HG03064 (cell line): ENCODE data around the gene DCXR.

Source experiments
- ATAC-seq: cut with Tn5 transposase; IDR thresholded peaks from one replicate; pipeline ENCODE4 v1.9.1; 2021; ENCODE audit warnings: low read depth; ENCODE audit not compliant: unreplicated experiment

The DCXR gene

DNA sequence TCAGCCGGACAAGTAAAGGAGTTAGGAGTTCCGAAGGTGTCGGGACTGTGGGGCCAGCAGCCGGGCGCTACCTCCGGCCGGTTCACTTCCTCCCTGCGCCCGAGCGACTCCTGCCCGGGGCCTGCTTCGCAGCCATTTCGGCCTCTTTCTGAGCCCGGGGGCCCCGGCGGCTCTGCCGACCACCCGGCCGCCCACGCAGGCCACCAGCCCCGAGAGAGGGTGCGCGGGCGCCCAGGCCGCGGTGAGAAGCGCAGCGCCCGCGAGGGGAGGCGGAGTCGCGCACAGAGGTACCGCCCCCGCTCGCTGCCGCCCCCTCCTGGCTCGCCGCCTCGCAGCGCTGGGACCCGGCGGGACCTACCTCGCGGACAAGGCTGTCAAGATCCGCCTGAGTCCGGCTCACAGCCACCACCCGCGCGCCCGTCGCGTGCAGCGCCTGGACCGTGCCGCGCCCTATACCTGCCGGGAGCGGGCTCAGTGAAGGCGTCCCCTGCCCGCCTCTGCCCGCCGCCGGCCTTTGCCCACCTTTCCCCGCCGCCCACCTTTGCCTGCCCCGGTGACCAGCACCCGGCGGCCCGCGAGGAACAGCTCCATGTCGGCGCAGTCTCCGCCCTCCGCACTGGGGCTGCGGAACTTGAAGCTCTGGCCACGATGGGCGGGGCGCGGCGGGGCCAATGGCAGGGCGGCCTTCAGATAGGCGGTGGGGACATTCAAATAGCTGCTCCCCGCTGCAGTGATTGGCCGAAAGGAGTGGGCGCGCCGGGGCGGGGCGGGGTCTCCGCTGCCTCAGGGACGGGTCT is at the start of gene DCXR:
TSS of gene DCXR (minus strand) at position 606 of the 797 bp plus-strand sequence. CDS start at position 591, 15 bp downstream.
- peak; percentile 78 for ATAC-seq

DNA sequence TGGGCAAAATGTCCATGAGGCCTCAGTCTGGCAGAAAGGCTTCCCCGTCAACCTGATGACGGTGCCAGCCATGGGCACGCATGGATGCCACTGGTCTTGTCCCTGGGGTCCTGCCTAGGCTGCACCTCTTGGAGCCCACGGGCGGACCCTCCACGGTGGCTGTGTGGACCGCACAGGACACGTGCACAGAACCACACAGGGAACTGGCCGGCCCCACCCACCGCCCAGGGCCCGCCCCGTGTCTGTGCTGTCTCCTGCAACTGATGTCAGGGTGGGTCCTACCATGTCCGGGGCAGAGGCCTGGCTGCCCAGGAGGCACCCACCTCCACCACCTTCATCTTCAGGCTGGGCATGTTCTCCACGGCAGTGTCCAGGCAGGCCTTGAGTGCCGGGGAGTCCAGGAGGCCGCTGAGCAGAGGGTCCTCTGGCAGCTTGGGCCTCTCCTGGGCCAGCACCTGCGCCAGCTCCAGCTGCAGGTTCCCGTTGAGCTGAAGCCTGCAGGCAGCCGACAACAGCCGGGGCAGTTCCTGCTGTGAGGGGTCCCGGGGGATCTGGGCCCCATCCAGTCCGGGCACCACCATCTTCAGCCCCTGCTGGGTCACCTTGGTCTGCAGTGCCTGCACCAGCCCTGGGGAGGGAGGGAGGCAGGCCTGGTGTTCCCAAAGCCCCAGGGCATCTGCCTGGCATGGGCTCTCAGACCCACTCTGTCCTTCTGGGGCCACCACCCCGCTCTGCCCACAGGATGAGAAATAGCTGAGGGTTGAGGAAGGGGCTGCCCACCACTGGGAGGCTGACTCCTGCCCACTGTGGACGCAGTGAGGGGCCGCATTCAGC is 48.7 kb upstream of the DCXR start:
- no peak for ATAC-seq

GRCh38 chr17:82085031-82085861 is 47.7 kb upstream of the DCXR start:
- no peak for ATAC-seq

DNA sequence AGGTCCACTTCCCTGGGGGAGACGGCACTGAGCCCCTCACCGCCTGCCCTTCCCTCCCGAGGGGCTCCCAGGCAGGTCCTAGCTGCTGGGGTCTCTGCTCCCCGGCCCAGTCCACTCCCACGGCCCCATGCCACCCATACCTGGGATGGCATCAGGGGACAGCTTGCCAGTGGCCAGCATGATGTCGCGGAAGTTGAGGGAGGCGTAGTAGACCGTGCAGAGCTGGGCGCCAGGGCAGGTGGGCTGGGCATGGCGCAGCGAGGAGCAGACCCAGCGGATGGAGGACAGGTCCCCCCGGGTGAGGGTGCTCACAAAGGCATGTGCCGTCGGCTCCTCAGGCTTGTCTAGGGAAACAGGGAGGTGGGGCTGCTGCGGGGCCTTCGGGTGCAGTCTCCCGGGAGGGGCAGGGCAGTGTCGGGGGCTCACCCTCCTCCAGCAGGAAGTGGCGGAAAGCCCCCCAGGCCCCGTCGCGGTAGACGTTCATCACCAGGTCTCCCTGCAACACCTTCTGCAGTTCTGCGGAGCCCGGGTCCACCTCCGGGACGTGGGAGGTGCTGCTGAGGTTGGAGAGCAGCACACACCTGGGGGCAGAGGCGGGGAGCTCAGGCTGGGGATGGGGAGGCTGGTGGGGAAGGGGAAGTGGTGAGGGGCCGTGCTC is 47.0 kb upstream of the DCXR start:
- no peak for ATAC-seq

GRCh38 chr17:82083533-82084359 is 46.2 kb upstream of the DCXR start:
- no peak for ATAC-seq

DNA sequence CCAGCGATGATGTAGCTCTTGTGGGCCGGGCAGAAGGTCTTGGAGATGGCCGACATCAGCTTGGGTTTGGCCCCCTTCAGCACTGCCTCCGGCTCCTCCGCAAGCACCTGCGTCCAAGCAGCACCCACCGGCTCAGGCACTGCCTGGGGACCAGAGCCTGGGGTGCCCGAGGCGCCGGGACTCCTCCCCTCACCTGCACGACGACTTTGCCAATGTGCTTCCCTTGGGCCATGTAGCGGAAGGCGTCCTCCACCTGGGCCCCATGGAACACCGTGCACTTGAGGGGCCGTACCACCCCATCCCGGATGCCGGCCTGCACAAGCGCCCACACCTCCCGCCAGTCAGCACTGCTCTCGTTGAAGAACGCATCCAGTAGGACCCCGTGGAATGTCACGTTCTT is 45.5 kb upstream of the DCXR start:
- no peak for ATAC-seq

DNA sequence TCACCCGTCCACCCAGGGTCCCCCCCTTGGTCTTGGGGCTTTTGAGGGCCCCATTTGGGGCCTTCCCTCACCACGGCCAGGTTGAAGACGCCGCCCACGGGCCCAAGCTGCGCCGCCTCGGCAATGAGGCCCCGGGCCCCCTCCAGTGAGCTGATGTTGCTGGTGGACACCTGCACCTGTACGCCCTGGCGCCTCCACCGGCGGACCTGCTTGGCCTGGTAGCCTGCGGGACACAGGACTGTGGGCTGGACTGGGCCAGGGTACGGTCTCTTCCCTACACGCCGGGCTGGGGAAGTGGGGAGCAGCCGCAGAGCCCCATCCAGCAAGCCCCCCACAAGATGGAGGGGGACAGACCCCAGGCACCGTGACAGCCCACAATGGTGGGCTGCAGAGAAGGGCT is 45.0 kb upstream of the DCXR start:
- ATAC-seq, result no peak

GRCh38 chr17:82081966-82082365 is 44.5 kb upstream of the DCXR start:
- no peak for ATAC-seq

DNA sequence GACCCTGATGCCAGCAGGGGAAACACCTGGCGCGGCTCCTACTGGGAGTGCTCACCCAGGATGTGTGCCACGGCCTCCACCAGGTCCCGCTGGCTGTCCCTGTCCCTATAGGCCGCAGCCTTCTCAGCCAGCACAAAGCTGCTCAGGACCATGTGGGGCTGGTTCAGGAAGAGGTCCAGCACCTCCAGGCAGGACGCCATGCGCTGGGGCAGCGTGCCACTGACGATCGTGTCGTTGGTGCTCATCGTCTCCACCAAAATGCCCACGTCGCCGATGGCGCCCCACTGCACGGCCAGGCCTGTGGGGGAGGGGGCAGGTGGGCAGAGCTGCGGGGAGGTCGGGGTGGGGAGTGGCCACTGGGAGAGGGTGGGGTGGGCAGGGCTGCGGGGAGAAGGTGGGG is 44.0 kb upstream of the DCXR start:
- no peak for ATAC-seq

GRCh38 chr17:82080789-82081464 is 43.4 kb upstream of the DCXR start:
- ATAC-seq, result no peak

DNA sequence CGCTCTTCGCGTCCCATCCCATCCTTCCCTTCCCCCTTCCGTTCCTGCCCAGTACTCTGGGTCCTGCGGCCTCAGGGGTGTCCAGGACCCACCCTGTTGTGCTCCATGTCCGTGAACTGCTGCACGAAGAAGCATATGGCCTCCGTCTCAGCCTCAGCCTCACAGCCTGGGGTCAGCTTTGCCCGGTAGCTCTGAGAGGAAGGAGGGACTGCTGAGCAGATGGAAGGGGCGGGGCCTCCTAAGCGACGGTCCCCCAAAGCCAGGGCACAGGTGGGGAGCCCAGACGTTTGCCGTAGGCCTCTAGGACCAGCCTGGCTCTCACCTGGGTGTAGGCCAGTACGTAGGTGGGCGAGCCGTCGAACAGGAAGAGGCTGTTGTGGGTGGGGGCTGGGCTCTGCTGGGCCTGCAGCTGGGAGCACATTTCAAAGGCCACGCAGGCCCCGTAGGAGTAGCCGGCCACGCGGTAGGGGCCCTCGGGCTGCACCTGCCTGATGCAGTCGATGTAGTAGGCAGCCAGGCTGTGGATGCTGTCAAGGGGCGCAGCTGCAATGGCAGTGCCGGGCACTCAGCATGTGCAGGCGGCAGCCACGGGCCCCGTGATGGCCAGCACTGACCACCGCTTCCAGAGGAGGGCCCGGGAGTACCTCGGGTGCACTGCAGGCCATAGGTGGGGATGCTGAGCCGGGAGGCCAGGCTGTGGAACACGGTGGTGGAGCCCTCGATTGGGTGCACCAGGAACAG is 42.7 kb upstream of the DCXR start:
- ATAC-seq, result no peak

GRCh38 chr17:82079001-82079677 is 41.6 kb upstream of the DCXR start:
- ATAC-seq, result no peak

DNA sequence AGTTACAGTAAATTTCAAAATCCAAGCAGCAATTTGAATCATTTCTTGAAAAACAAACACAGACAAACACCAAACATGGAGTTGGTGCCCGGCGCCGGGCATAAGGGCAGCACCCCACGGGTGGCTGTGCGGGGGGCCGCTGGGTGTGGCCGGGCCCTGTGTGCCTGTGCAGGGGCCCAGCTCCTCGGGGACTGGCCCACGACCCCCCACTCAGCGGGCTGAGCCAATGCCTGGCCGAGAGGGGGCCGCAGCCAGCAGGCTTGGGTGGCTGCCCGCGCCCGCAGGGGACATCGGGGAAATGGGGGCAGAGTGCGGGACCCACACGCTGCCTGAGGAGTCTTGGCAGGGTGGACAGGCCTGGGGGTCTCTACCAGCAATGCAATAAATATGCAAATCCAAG is 40.9 kb upstream of the DCXR start:
- ATAC-seq, result no peak

GRCh38 chr17:82077617-82078358 is 40.3 kb upstream of the DCXR start:
- no peak for ATAC-seq

- ATAC-seq, result no peak
Measured at GRCh38 chr17:82076785-82077591, 39.5 kb upstream of the DCXR start.
